Epidermal melanocyte (primary cell): Measurements from ENCODE around the gene ATXN7.

Experiments
- DNase-seq: peaks from one replicate; pipeline ENCODE4 v3.0.0; 2011; ENCODE audit warnings: low spot score; ENCODE audit not compliant: insufficient read length

Gene ATXN7

GRCh38 chr3:63981980-63982379 lies 118.3 kb downstream of the ATXN7 start:
- DNase-seq = no peak

GRCh38 chr3:63984391-63984790 lies 120.7 kb downstream of the ATXN7 start:
- no peak for DNase-seq

- DNase-seq = no peak
Measured at GRCh38 chr3:63986146-63986545, 122.5 kb downstream of the ATXN7 start.

- DNase-seq = no peak
Measured at GRCh38 chr3:63986831-63987230, 123.2 kb downstream of the ATXN7 start.

GRCh38 chr3:63988943-63989342 lies 125.3 kb downstream of the ATXN7 start:
- no peak for DNase-seq

GRCh38 chr3:63990204-63990603 lies 126.5 kb downstream of the ATXN7 start:
- no peak for DNase-seq

GRCh38 chr3:63990733-63991132 lies 127.1 kb downstream of the ATXN7 start:
- no peak for DNase-seq

GRCh38 chr3:63991666-63992065 lies 128.0 kb downstream of the ATXN7 start:
- no peak for DNase-seq

GRCh38 chr3:63992516-63993209 lies 129.0 kb downstream of the ATXN7 start:
- DNase-seq = no peak

- DNase-seq = peak; percentile 73
Measured at GRCh38 chr3:63993653-63994079, 130.0 kb downstream of the ATXN7 start.

GRCh38 chr3:63995086-63995485 lies 131.4 kb downstream of the ATXN7 start:
- DNase-seq = no peak

- no peak for DNase-seq
Measured at GRCh38 chr3:63998852-63999754, 135.4 kb downstream of the ATXN7 start.

GRCh38 chr3:64000453-64001055 lies 136.9 kb downstream of the ATXN7 start:
- no peak for DNase-seq

GRCh38 chr3:64002233-64002632 lies 138.6 kb downstream of the ATXN7 start:
- DNase-seq = no peak

- no peak for DNase-seq
Measured at GRCh38 chr3:64003589-64003988, 139.9 kb downstream of the ATXN7 start.

GRCh38 chr3:64008017-64008416 lies 144.3 kb downstream of the ATXN7 start:
- DNase-seq = no peak

GRCh38 chr3:64008487-64009351 lies 145.1 kb downstream of the ATXN7 start:
- DNase-seq = no peak

- no peak for DNase-seq
Measured at GRCh38 chr3:64009528-64009927, 145.9 kb downstream of the ATXN7 start.

GRCh38 chr3:64010199-64010598 lies 146.5 kb downstream of the ATXN7 start:
- no peak for DNase-seq

GRCh38 chr3:64011685-64012084 lies 148.0 kb downstream of the ATXN7 start:
- no peak for DNase-seq

GRCh38 chr3:64016941-64017620 lies 153.4 kb downstream of the ATXN7 start:
- DNase-seq = no peak
